CD14-positive monocyte (primary cell): ENCODE measurements around the gene PUDP. TPM values are rescaled to one million over a fixed set of nuclear protein-coding genes. Genes with fewer than 3 reads are reported as not detected.

Experiments
- DNase-seq, 3 donors: peaks; one replicate each; pipeline ENCODE4 v3.0.0-alpha.2; 2011 to 2022
- H2AFZ ChIP-seq: 2 replicates; pipeline ENCODE4 v1.6.0; 2012; ENCODE audit warnings: mild to moderate bottlenecking, low read depth, low read length, inconsistent platforms; ENCODE audit not compliant: insufficient read depth, poor library complexity, severe bottlenecking
- H3K27ac ChIP-seq, 2 donors: 1 replicate in 1 of 2; 2 replicates in 1 of 2; pipeline ENCODE4 v1.5.1; 2012 to 2013; ENCODE audit warnings: low read length in 2 of 2, control low read depth in 1 of 2, inconsistent platforms in 1 of 2, low read depth in 1 of 2, mild to moderate bottlenecking in 1 of 2
- H3K27me3 ChIP-seq, 2 donors: one replicate each; pipeline versions ENCODE4 v1.6.0 to v1.6.1; 2011 to 2013; ENCODE audit warnings: low read length in 2 of 2; ENCODE audit not compliant: control insufficient read depth in 2 of 2, insufficient read depth in 2 of 2
- H3K36me3 ChIP-seq, 2 donors: replicated peaks in 1 of 2; 1 replicate in 1 of 2; 2 replicates in 1 of 2; pipeline versions ENCODE4 v1.5.1 to v1.6.1; 2012 to 2013; ENCODE audit warnings: low read length in 2 of 2, control low read depth in 1 of 2, inconsistent platforms in 1 of 2, mild to moderate bottlenecking in 1 of 2; ENCODE audit not compliant: insufficient read depth in 2 of 2, control insufficient read depth in 1 of 2
- H3K4me1 ChIP-seq, 2 donors: 1 replicate in 1 of 2; 2 replicates in 1 of 2; pipeline versions ENCODE4 v1.5.1 to v1.6.1; 2012 to 2013; ENCODE audit warnings: low read length in 2 of 2, control low read depth in 1 of 2, inconsistent platforms in 1 of 2, mild to moderate bottlenecking in 1 of 2, moderate library complexity in 1 of 2; ENCODE audit not compliant: insufficient read depth in 2 of 2, control insufficient read depth in 1 of 2
- H3K4me2 ChIP-seq: replicated peaks from 2 replicates; pipeline ENCODE3; 2012; ENCODE audit warnings: low read length, moderate library complexity, mild to moderate bottlenecking; ENCODE audit not compliant: poor library complexity, severe bottlenecking; ENCODE audit errors: extremely low read depth
- H3K4me3 ChIP-seq, 3 experiments: fragments of 200-600 bp in 1 of 3; sonication (generic) in 1 of 3; replicated peaks in 1 of 3; 1 replicate in 2 of 3; 2 replicates in 1 of 3; pipeline ENCODE4 v1.5.1; 2011 to 2013; ENCODE audit warnings: low read length in 3 of 3, mild to moderate bottlenecking in 3 of 3, control low read depth in 2 of 3, low read depth in 2 of 3, inconsistent platforms in 1 of 3, moderate library complexity in 1 of 3
- H3K79me2 ChIP-seq: 2 replicates; pipeline ENCODE4 v1.6.0; 2012; ENCODE audit warnings: mild to moderate bottlenecking, control low read depth, inconsistent platforms, low read length, moderate library complexity; ENCODE audit not compliant: insufficient read depth
- H3K9ac ChIP-seq: 2 replicates; pipeline ENCODE4 v1.6.0; 2017; ENCODE audit warnings: low read length, mild to moderate bottlenecking; ENCODE audit not compliant: insufficient read depth, poor library complexity, severe bottlenecking
- H3K9me3 ChIP-seq, 2 donors: replicated peaks in 1 of 2; 1 replicate in 1 of 2; 2 replicates in 1 of 2; pipeline versions ENCODE4 v1.5.1 to v1.6.1; 2012 to 2013; ENCODE audit warnings: low read length in 2 of 2, control low read depth in 1 of 2; ENCODE audit not compliant: control insufficient read depth in 1 of 2, insufficient read depth in 1 of 2
- H4K20me1 ChIP-seq: 2 replicates; pipeline ENCODE4 v1.6.0; 2012; ENCODE audit warnings: mild to moderate bottlenecking, low read length, control low read depth, moderate library complexity; ENCODE audit not compliant: insufficient read depth
- H3K27ac Mint-ChIP-seq, 7 donors: one replicate each; pipeline ENCODE4 v1.8.0; 2020; ENCODE audit warnings: mild to moderate bottlenecking in 7 of 7, mixed read lengths in 7 of 7, moderate library complexity in 6 of 7, inconsistent platforms in 2 of 7
- H3K27me3 Mint-ChIP-seq, 3 donors: one replicate each; pipeline ENCODE4 v1.8.0; 2021 to 2022; ENCODE audit warnings: low read depth in 3 of 3, mild to moderate bottlenecking in 3 of 3, mixed read lengths in 3 of 3, moderate library complexity in 3 of 3, inconsistent platforms in 1 of 3
- H3K36me3 Mint-ChIP-seq, 2 donors: one replicate each; pipeline ENCODE4 v1.8.0; 2020; ENCODE audit warnings: mixed read lengths in 2 of 2, inconsistent platforms in 1 of 2, mild to moderate bottlenecking in 1 of 2
- H3K4me1 Mint-ChIP-seq: one replicate; pipeline ENCODE4 v1.8.0; 2020; ENCODE audit warnings: mild to moderate bottlenecking, mixed read lengths
- H3K4me3 Mint-ChIP-seq, 2 donors: one replicate each; pipeline ENCODE4 v1.8.0; 2020; ENCODE audit warnings: mild to moderate bottlenecking in 2 of 2, mixed read lengths in 2 of 2, moderate library complexity in 1 of 2
- H3K9me3 Mint-ChIP-seq, 7 donors: one replicate each; pipeline ENCODE4 v1.8.0; 2020 to 2022; ENCODE audit warnings: mixed read lengths in 7 of 7, mild to moderate bottlenecking in 6 of 7, moderate library complexity in 6 of 7, inconsistent platforms in 2 of 7
- WGBS: methylation state at CpG from one replicate; pipeline ENCODE4 v1.1.5; 2013; ENCODE audit warnings: missing lambda C conversion rate; ENCODE audit not compliant: insufficient coverage; 5-methylcytosine and 5-hydroxymethylcytosine counted together
- intact Hi-C, 2 donors: fragments of 100-400 bp; cut with micrococcal nuclease; formaldehyde crosslinking; loops; one replicate each; pipeline versions ENCODE4 v1.15.0 to v1.15.1; 2023
- polyA plus RNA-seq, 3 donors: library from polyadenylated mRNA; depleted of rRNA in 1 of 3; unstranded in 2 of 3; stranded (reverse) in 1 of 3; fragments of 300-500 nt in 2 of 3; fragments of >200 nt in 1 of 3; fragmentation: Illumina TruSeq in 2 of 3; gene quantifications; 1 replicate in 2 of 3; 2 replicates in 1 of 3; pipeline ENCODE4 v1.2.3, GENCODE V29; 2012 to 2021
- TF ChIP-seq, protein P1 (sequence below): fragments of 200-600 bp; IDR thresholded peaks from one replicate; pipeline ENCODE4 v1.8.0; 2022; ENCODE audit warnings: antibody characterized with exemption, mild to moderate bottlenecking

PUDP gene
- polyA plus RNA-seq, 3 donors: 21.4 to 49.5 (median 45.4) TPM

GRCh38 chrX:7115557-7115956 lies 32.4 kb downstream of the PUDP start:
- peaks cover 0 to 14% of the 10 kb centered on the region in 2 donors for H3K36me3 ChIP-seq
- WGBS: no CpG with 5 or more reads among the region's 6 CpGs
- TF ChIP-seq, protein P1, sequence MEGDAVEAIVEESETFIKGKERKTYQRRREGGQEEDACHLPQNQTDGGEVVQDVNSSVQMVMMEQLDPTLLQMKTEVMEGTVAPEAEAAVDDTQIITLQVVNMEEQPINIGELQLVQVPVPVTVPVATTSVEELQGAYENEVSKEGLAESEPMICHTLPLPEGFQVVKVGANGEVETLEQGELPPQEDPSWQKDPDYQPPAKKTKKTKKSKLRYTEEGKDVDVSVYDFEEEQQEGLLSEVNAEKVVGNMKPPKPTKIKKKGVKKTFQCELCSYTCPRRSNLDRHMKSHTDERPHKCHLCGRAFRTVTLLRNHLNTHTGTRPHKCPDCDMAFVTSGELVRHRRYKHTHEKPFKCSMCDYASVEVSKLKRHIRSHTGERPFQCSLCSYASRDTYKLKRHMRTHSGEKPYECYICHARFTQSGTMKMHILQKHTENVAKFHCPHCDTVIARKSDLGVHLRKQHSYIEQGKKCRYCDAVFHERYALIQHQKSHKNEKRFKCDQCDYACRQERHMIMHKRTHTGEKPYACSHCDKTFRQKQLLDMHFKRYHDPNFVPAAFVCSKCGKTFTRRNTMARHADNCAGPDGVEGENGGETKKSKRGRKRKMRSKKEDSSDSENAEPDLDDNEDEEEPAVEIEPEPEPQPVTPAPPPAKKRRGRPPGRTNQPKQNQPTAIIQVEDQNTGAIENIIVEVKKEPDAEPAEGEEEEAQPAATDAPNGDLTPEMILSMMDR: no peak
- Mint-ChIP-seq H3K4me1 (peaks cover 13% of the 10 kb centered on the region), H3K4me3 (no peak overlapping the region), H3K27ac (no peak overlapping the region), H3K9me3 (no peaks in the 10 kb centered on the region), H3K36me3 (peaks cover 11 to 43% of the 10 kb centered on the region in 2 donors), H3K27me3 (no peaks in the 10 kb centered on the region)
- peaks cover 78% of the 10 kb centered on the region for H3K79me2 ChIP-seq
- no peak overlapping the region for H3K27ac ChIP-seq
- peaks cover 10 to 14% of the 10 kb centered on the region in 2 donors for H3K4me1 ChIP-seq
- no peaks in the 10 kb centered on the region for H3K9me3 ChIP-seq
- no peaks in the 10 kb centered on the region for H3K27me3 ChIP-seq
- no peak overlapping the region for H2AFZ ChIP-seq
- no peak for DNase-seq
- intact Hi-C loops: no loop called here
- no peak overlapping the region for H3K9ac ChIP-seq
- no peak overlapping the region for H3K4me2 ChIP-seq
- peaks cover 94% of the 10 kb centered on the region for H4K20me1 ChIP-seq
- H3K4me3 ChIP-seq: no peak overlapping the region

DNA sequence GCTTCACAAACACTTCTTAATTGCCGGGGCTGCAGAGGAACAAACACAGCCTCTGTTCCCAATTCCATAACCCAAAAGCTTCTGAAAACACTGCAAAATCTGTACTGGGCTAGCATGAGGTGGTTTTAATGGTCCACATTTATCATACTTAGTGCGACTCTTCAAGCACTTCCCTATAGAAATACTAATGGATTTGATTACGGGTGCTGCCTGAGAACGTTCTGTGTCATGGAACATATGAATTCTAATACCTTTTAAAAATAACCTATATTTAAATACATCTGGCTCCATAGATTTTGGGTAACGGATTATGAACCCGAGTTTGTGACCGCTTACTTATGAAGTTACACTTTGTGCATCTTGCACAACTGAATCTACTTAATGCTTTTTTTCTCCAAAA lies 35.9 kb downstream of the PUDP start:
- Histone ChIP-seq H3K4me3 (no peak overlapping the region), H4K20me1 (peaks cover 87% of the 10 kb centered on the region), H3K9ac (no peak overlapping the region), H3K27me3 (no peaks in the 10 kb centered on the region), H3K4me2 (no peak overlapping the region), H3K4me1 (peaks cover 28 to 38% of the 10 kb centered on the region in 2 donors), H3K9me3 (no peaks in the 10 kb centered on the region), H3K79me2 (peaks cover 65% of the 10 kb centered on the region), H3K36me3 (peaks cover 0 to 24% of the 10 kb centered on the region in 2 donors), H2AFZ (no peak overlapping the region), H3K27ac (no peak overlapping the region)
- intact Hi-C loops: no loop called here
- H3K4me1 Mint-ChIP-seq: peaks cover 31% of the 10 kb centered on the region
- TF ChIP-seq, protein P1: no peak
- no peak for DNase-seq
- H3K27me3 Mint-ChIP-seq: no peaks in the 10 kb centered on the region
- H3K27ac Mint-ChIP-seq: no peak overlapping the region
- no CpG with 5 or more reads among the region's 7 CpGs for WGBS
- peaks cover 7 to 52% of the 10 kb centered on the region in 2 donors for H3K36me3 Mint-ChIP-seq
- H3K4me3 Mint-ChIP-seq: no peak overlapping the region
- no peaks in the 10 kb centered on the region for H3K9me3 Mint-ChIP-seq
